Tibial nerve (tissue), 4 donors: ENCODE measurements around the gene RAB30. TPM values are rescaled to one million over a fixed set of nuclear protein-coding genes. Genes with fewer than 3 reads are reported as not detected.
"Not testable (repeated sequence)": the region's sequence is repeated elsewhere in the genome, so short reads cannot be mapped to it uniquely, and the experiment has no call there.

ENCODE experiments used
- DNase-seq, 2 donors: peaks; one replicate each; pipeline ENCODE4 v3.0.0-alpha.2; 2019; ENCODE audit warnings: low spot score in 2 of 2
- H3K27ac ChIP-seq, 4 donors: fragments of 200-600 bp; sonication (generic) in 3 of 4; one replicate each; pipeline ENCODE4 v1.5.1; 2017 to 2019; ENCODE audit warnings: mild to moderate bottlenecking in 1 of 4
- H3K27me3 ChIP-seq, 2 donors: fragments of 200-600 bp; sonication (generic) in 1 of 2; one replicate each; pipeline versions ENCODE4 v1.5.1 to v1.6.0; 2017 to 2019
- H3K36me3 ChIP-seq, 3 donors: fragments of 200-600 bp; sonication (generic); one replicate each; pipeline ENCODE4 v1.5.1; 2018 to 2019
- H3K4me1 ChIP-seq, 4 donors: fragments of 200-600 bp; sonication (generic) in 3 of 4; one replicate each; pipeline ENCODE4 v1.5.1; 2017 to 2019
- H3K4me3 ChIP-seq, 4 donors: fragments of 200-600 bp; sonication (generic) in 3 of 4; one replicate each; pipeline ENCODE4 v1.5.1; 2017 to 2019; ENCODE audit warnings: mild to moderate bottlenecking in 1 of 4, moderate library complexity in 1 of 4
- H3K9me3 ChIP-seq, 4 donors: fragments of 200-600 bp; sonication (generic) in 3 of 4; one replicate each; pipeline ENCODE4 v1.5.1; 2017 to 2019
- EP300 ChIP-seq, 2 donors: sonication (generic); formaldehyde crosslinking; IDR thresholded peaks; one replicate each; pipeline ENCODE4 v1.6.1; 2017; ENCODE audit warnings: antibody characterized with exemption in 2 of 2, mild to moderate bottlenecking in 1 of 2
- POLR2A ChIP-seq, 2 donors: fragments of 450-650 bp; IDR thresholded peaks; one replicate each; pipeline ENCODE4 v1.6.1; 2017; ENCODE audit warnings: antibody characterized with exemption in 2 of 2, mild to moderate bottlenecking in 2 of 2, moderate library complexity in 2 of 2
- WGBS, 2 donors: methylation state at CpG; one replicate each; pipeline ENCODE4 v1.1.5; 2018; 5-methylcytosine and 5-hydroxymethylcytosine counted together
- total RNA-seq, 4 donors: library from RNA; depleted of rRNA; stranded (reverse); fragments of >200 nt; gene quantifications; one replicate each; pipeline ENCODE4 v1.1.0, GENCODE V29; 2016
- TF ChIP-seq, protein P1 (sequence below), 5 experiments: fragments of 200-600 bp in 3 of 5; fragments of 450-650 bp in 2 of 5; sonication (generic) in 3 of 5; IDR thresholded peaks; one replicate each; pipeline ENCODE4 v1.5.1; 2016 to 2019; ENCODE audit warnings: antibody characterized with exemption in 5 of 5, mild to moderate bottlenecking in 3 of 5, moderate library complexity in 2 of 5

Gene RAB30
- total RNA-seq, 4 donors from 2014 or later: 19.8 to 50.4 (median 31.2) TPM

DNA sequence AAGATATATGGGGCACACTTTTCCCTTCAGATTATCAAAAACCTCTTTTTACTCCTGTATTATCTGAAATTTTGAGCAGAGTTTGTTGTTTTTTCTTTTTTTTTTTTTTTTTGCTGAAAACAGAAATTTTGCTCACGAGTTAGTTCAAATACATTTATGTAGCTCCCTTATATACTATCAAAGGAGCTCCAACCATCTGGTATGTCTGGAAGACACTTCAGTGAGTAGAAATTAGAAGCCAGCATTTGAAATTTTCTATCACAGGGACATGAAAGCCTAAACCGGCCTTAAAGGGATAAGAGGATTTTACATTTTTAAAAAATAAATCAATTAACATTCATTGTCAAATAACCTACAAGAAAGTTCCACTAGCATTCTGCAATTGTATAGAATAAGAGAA, 96.8 kb downstream of the RAB30 start:
- Histone ChIP-seq H3K27ac (no peak overlapping the region), H3K27me3 (no peaks in the 10 kb centered on the region), H3K4me3 (no peak overlapping the region), H3K9me3 (no peaks in the 10 kb centered on the region), H3K4me1 (peaks cover 0 to 9% (median 0%) of the 10 kb centered on the region in 4 donors), H3K36me3 (no peaks in the 10 kb centered on the region)
- WGBS, 2 donors: 76 to 80% methylated on average over 2 of the region's 2 CpGs
- TF ChIP-seq EP300 (IDR thresholded peaks at IDR 0.05): no peak
- no peak for TF ChIP-seq POLR2A (IDR thresholded peaks at IDR 0.05)
- TF ChIP-seq, protein P1, sequence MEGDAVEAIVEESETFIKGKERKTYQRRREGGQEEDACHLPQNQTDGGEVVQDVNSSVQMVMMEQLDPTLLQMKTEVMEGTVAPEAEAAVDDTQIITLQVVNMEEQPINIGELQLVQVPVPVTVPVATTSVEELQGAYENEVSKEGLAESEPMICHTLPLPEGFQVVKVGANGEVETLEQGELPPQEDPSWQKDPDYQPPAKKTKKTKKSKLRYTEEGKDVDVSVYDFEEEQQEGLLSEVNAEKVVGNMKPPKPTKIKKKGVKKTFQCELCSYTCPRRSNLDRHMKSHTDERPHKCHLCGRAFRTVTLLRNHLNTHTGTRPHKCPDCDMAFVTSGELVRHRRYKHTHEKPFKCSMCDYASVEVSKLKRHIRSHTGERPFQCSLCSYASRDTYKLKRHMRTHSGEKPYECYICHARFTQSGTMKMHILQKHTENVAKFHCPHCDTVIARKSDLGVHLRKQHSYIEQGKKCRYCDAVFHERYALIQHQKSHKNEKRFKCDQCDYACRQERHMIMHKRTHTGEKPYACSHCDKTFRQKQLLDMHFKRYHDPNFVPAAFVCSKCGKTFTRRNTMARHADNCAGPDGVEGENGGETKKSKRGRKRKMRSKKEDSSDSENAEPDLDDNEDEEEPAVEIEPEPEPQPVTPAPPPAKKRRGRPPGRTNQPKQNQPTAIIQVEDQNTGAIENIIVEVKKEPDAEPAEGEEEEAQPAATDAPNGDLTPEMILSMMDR (IDR thresholded peaks at IDR 0.05): no peak
- no peak for DNase-seq

DNA sequence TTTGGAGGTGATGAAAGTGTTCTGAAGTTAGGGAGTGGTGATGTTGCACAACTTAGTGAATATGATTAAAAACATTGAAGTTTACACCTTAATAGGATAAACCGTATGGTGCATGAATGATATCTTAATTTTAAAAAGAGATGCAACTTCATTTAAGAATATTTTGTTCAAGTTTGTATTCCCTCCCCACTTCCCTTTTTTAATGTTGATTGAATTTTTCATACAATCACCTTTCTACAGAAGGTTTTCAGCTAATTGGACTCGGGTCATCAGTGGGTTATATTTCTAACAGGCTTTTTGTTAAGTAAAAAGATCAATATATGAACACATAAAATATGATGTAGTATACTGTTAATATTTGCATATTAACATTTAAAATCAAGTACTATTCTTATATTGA, 97.6 kb downstream of the RAB30 start:
- DNase-seq: no peak
- no peak overlapping the region for H3K27ac ChIP-seq
- no peak overlapping the region for H3K4me3 ChIP-seq
- TF ChIP-seq POLR2A (IDR thresholded peaks at IDR 0.05) (no peak), EP300 (IDR thresholded peaks at IDR 0.05) (no peak)
- TF ChIP-seq, protein P1 (IDR thresholded peaks at IDR 0.05): no peak
- H3K27me3 ChIP-seq: no peaks in the 10 kb centered on the region
- no peaks in the 10 kb centered on the region for H3K36me3 ChIP-seq
- 88 to 91% methylated on average over 2 of the region's 2 CpGs for WGBS, 2 donors
- H3K9me3 ChIP-seq: no peaks in the 10 kb centered on the region
- H3K4me1 ChIP-seq: peaks cover 0 to 6% (median 0%) of the 10 kb centered on the region in 4 donors

DNA sequence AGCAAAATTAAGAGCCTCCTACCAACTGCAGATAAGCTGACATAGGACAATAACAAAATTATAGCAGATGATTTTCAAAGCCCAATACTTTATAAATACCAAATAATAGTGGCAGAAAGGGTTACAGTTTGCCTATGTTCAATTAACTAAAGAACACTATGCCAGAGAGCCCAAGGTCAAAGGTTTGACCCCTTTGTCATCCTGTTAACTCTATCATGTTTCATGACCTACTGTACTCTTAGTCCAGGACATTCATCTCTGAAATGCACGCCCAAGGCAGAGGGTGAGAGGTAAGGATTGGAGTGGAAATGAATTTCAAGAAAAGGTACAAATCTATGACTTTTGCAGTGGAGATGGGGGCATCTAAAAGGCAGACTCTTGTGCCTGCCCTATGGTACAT, 99.6 kb downstream of the RAB30 start:
- 71 to 76% methylated on average over 1 of the region's 1 CpG for whole genome bisulfite sequencing, 2 donors
- Histone ChIP-seq H3K36me3 (no peaks in the 10 kb centered on the region), H3K27me3 (no peaks in the 10 kb centered on the region), H3K4me1 (no peaks in the 10 kb centered on the region), H3K4me3 (no peak overlapping the region), H3K9me3 (no peaks in the 10 kb centered on the region), H3K27ac (no peak overlapping the region)
- no peak for TF ChIP-seq EP300 (IDR thresholded peaks at IDR 0.05)
- no peak for TF ChIP-seq POLR2A (IDR thresholded peaks at IDR 0.05)
- TF ChIP-seq, protein P1 (IDR thresholded peaks at IDR 0.05): no peak
- DNase-seq: no peak

DNA sequence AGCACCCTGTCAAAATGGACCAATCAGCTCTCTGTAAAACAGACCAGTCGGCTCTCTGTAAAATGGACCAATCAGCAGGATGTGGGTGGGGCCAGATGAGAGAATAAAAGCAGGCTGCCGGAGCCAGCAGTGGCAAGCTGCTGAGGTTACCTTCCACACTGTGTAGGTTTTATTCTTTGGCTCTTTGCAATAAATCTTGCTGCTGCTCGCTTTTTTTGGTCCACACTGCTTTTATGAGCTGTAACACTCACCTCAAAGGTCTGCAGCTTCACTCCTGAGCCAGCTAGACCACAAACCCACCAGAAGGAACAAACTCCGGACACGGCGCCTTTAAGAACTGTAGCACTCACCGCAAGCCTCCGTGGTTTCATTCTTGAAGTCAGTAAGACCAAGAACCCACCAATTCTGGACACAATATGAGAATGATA, 100.2 kb downstream of the RAB30 start:
- H3K27me3 ChIP-seq, H3K4me3 ChIP-seq, H3K4me1 ChIP-seq, H3K27ac ChIP-seq, DNase-seq, H3K9me3 ChIP-seq, H3K36me3 ChIP-seq: not testable (repeated sequence)
- WGBS, 2 donors: 85 to 89% methylated on average over 8 of the region's 8 CpGs

DNA sequence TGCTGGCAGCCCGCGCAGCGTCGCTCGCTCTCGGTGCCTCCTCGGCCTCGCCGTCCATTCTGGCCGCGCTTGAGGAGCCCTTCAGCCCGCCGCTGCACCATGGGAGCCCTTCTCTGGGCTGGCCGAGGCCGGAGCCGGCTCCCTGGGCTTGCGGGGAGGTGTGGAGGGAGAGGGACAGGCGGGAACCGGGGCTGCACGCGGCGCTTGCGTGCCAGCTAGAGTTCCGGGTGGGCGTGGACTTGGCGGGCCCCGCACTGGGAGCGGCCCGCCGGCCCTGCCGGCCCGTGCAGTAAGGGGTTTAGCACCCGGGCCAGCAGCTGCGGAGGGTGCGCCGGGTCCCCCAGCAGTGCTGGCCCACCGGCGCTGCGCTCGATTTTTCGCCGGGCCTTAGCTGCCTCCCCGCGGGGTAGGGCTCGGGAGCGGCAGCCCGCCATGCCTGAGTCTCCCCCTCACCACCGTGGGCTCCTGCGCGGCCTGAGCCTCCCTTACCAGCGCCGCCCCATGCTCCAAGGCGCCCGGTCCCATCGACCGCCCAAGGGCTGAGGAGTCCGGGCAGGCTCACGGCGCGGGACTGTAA, 101.1 kb downstream of the RAB30 start:
- WGBS, 2 donors: 91 to 94% methylated on average over 35 to 45 of the region's 60 CpGs
- not testable (repeated sequence) for H3K36me3 ChIP-seq, H3K27me3 ChIP-seq, H3K4me3 ChIP-seq, H3K9me3 ChIP-seq, H3K4me1 ChIP-seq, H3K27ac ChIP-seq, DNase-seq

DNA sequence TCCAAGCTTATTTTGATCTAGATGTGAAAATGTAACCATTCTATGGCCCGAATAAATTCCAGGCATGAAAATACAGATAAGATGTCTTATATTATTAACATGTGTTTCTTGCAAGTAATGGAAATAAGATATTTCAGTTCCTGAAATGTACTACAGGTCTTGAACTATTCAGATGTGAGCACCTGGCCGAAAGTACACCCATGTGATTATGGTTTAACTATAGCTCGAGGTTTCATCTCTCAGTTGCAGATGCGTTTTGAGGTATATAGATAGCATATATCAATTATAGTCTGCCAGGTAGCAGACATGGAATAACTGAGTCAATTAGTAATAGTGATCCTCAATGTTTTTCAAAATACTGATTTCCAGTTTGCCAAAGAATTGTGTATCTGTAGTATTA, 101.9 kb downstream of the RAB30 start:
- Histone ChIP-seq H3K4me1 (no peaks in the 10 kb centered on the region), H3K27me3 (no peaks in the 10 kb centered on the region), H3K9me3 (no peaks in the 10 kb centered on the region), H3K27ac (no peak overlapping the region), H3K36me3 (no peaks in the 10 kb centered on the region), H3K4me3 (no peak overlapping the region)
- WGBS, 2 donors: 82 to 85% methylated on average over 4 of the region's 4 CpGs
- TF ChIP-seq POLR2A (IDR thresholded peaks at IDR 0.05) (no peak), EP300 (IDR thresholded peaks at IDR 0.05) (no peak)
- TF ChIP-seq, protein P1 (IDR thresholded peaks at IDR 0.05): no peak
- no peak for DNase-seq
